Transverse colon (tissue), 4 donors: ENCODE measurements around the gene RIC8A.

ENCODE experiments used
- EP300 ChIP-seq: sonication (generic); formaldehyde crosslinking; IDR thresholded peaks from one replicate; pipeline ENCODE4 v1.6.1; 2017; ENCODE audit warnings: antibody characterized with exemption, low read depth
- POLR2A ChIP-seq: fragments of 450-650 bp; IDR thresholded peaks from one replicate; pipeline ENCODE4 v1.6.1; 2016; ENCODE audit warnings: antibody characterized with exemption, mild to moderate bottlenecking, moderate library complexity
- POLR2AphosphoS5 ChIP-seq, 3 donors: sonication (generic); formaldehyde crosslinking; IDR thresholded peaks; one replicate each; pipeline ENCODE4 v1.6.1; 2016; ENCODE audit warnings: antibody characterized with exemption in 3 of 3
- TF ChIP-seq, protein P1 (sequence below), 5 experiments: fragments of 200-600 bp in 3 of 5; fragments of 450-650 bp in 2 of 5; sonication (generic) in 3 of 5; IDR thresholded peaks; 1 replicate in 2 of 5; 2 replicates in 3 of 5; pipeline ENCODE4 v1.5.1; 2016 to 2017; ENCODE audit warnings: antibody characterized with exemption in 5 of 5, inconsistent platforms in 3 of 5, mild to moderate bottlenecking in 2 of 5, moderate library complexity in 1 of 5

DNA sequence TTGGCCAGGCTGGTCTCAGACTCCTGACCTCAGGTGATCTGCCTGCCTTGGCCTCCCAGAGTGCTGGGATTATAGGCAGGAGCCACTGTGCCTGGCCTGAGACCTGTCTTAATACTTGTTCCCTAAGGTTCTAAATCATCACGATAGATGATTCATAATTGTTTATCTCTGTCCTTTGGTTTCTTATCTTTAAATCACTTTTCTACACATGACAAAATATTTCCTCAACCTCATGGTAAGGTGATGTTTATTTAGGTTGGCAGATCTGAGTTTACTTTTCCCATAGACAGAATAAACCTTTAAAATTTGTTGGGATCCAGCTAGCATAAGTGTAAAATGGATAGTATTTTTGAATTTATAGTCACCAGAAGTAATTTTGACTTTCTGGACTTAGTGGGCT, 32.8 kb downstream of the RIC8A start:
- TF ChIP-seq, protein P1, sequence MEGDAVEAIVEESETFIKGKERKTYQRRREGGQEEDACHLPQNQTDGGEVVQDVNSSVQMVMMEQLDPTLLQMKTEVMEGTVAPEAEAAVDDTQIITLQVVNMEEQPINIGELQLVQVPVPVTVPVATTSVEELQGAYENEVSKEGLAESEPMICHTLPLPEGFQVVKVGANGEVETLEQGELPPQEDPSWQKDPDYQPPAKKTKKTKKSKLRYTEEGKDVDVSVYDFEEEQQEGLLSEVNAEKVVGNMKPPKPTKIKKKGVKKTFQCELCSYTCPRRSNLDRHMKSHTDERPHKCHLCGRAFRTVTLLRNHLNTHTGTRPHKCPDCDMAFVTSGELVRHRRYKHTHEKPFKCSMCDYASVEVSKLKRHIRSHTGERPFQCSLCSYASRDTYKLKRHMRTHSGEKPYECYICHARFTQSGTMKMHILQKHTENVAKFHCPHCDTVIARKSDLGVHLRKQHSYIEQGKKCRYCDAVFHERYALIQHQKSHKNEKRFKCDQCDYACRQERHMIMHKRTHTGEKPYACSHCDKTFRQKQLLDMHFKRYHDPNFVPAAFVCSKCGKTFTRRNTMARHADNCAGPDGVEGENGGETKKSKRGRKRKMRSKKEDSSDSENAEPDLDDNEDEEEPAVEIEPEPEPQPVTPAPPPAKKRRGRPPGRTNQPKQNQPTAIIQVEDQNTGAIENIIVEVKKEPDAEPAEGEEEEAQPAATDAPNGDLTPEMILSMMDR (IDR thresholded peaks at IDR 0.05), result no peak
- TF ChIP-seq POLR2A, result no peak
- TF ChIP-seq POLR2AphosphoS5 (IDR thresholded peaks at IDR 0.05), result no peak
- TF ChIP-seq EP300, result no peak
